NCI-H187 treated with DMSO at 0.1 percent for 48 hours (cell line): ENCODE results near the gene ZNF286A.
"Not testable (repeated sequence)": the region's sequence is repeated elsewhere in the genome, so short reads cannot be mapped to it uniquely, and the experiment has no call there.

ENCODE experiments used
- DNase-seq: peaks from one replicate; lab custom pipeline; 2025; lab: John Stamatoyannopoulos, UW

The ZNF286A gene

GRCh38 chr17:15699937-15700336 is 385 bp downstream of the ZNF286A start:
- DNase-seq: not testable (repeated sequence)

GRCh38 chr17:15704239-15704638 is 4.7 kb downstream of the ZNF286A start:
- DNase-seq: not testable (repeated sequence)

GRCh38 chr17:15704813-15705212 is 5.3 kb downstream of the ZNF286A start:
- not testable (repeated sequence) for DNase-seq

- DNase-seq: not testable (repeated sequence)
These were observed 9.3 kb downstream of the ZNF286A start for GRCh38 chr17:15708879-15709278.

GRCh38 chr17:15716601-15717563 is 17.3 kb downstream of the ZNF286A start:
- DNase-seq: not testable (repeated sequence)

GRCh38 chr17:15730535-15730934 is 31.0 kb downstream of the ZNF286A start:
- not testable (repeated sequence) for DNase-seq

- DNase-seq: not testable (repeated sequence)
These were observed 32.3 kb downstream of the ZNF286A start, which contains the start of gene TBC1D26 for GRCh38 chr17:15731900-15732299. Gene TBC1D26 (plus strand): TSS chr17:15732283. CDS start chr17:15735349, 3,066 bp downstream.

- DNase-seq: not testable (repeated sequence)
These were observed 33.7 kb downstream of the ZNF286A start for GRCh38 chr17:15733174-15733789.

GRCh38 chr17:15736578-15736977 is 37.0 kb downstream of the ZNF286A start:
- not testable (repeated sequence) for DNase-seq

- no peak for DNase-seq
These were observed 38.5 kb downstream of the ZNF286A start for GRCh38 chr17:15738066-15738465.

- DNase-seq: not testable (repeated sequence)
These were observed 39.7 kb downstream of the ZNF286A start for GRCh38 chr17:15739259-15739658.

GRCh38 chr17:15740041-15740440 is 40.5 kb downstream of the ZNF286A start:
- DNase-seq: not testable (repeated sequence)

GRCh38 chr17:15740570-15741120 is 41.1 kb downstream of the ZNF286A start:
- DNase-seq: no peak

GRCh38 chr17:15741624-15742023 is 42.1 kb downstream of the ZNF286A start:
- DNase-seq: no peak

GRCh38 chr17:15742051-15742795 is 42.7 kb downstream of the ZNF286A start:
- DNase-seq: no peak

- DNase-seq: no peak
These were observed 43.4 kb downstream of the ZNF286A start for GRCh38 chr17:15742921-15743320.

GRCh38 chr17:15744074-15744676 is 44.6 kb downstream of the ZNF286A start:
- no peak for DNase-seq

- DNase-seq: no peak
These were observed 45.3 kb downstream of the ZNF286A start for GRCh38 chr17:15744885-15745284.

- DNase-seq: not testable (repeated sequence)
These were observed 49.9 kb downstream of the ZNF286A start for GRCh38 chr17:15749403-15749802.

GRCh38 chr17:15768865-15769533 is 69.4 kb downstream of the ZNF286A start:
- DNase-seq: not testable (repeated sequence)
